Inferior parietal cortex (tissue), 1 donor: ENCODE results near the gene NUFIP2.
"Not testable (repeated sequence)": the region's sequence is repeated elsewhere in the genome, so short reads cannot be mapped to it uniquely, and the experiment has no call there.

Experiments
- DNase-seq: peaks from one replicate; pipeline ENCODE4 v3.0.0-alpha.2; 2016; ENCODE audit errors: extremely low spot score

The NUFIP2 gene

GRCh38 chr17:29238133-29238850 lies 55.7 kb downstream of the NUFIP2 start:
- DNase-seq, result no peak

GRCh38 chr17:29237476-29238132 lies 56.3 kb downstream of the NUFIP2 start:
- DNase-seq, result no peak

GRCh38 chr17:29235904-29236303 lies 58.0 kb downstream of the NUFIP2 start:
- no peak for DNase-seq

- not testable (repeated sequence) for DNase-seq
Observed at GRCh38 chr17:29234972-29235371, 59.0 kb downstream of the NUFIP2 start.

GRCh38 chr17:29233301-29233700 lies 60.6 kb downstream of the NUFIP2 start:
- DNase-seq, result no peak

- no peak for DNase-seq
Observed at GRCh38 chr17:29225396-29225795, 68.6 kb downstream of the NUFIP2 start.

GRCh38 chr17:29221338-29221737 lies 72.6 kb downstream of the NUFIP2 start:
- not testable (repeated sequence) for DNase-seq

- peak; percentile 95 for DNase-seq
Observed at GRCh38 chr17:29219378-29220047, 74.4 kb downstream of the NUFIP2 start.

GRCh38 chr17:29216856-29217255 lies 77.1 kb downstream of the NUFIP2 start:
- no peak for DNase-seq

GRCh38 chr17:29216181-29216580 lies 77.8 kb downstream of the NUFIP2 start:
- DNase-seq, result no peak

- DNase-seq, result no peak
Observed at GRCh38 chr17:29215717-29216116, 78.2 kb downstream of the NUFIP2 start.

- DNase-seq, result no peak
Observed at GRCh38 chr17:29215174-29215573, 78.8 kb downstream of the NUFIP2 start.

GRCh38 chr17:29214215-29215146 lies 79.5 kb downstream of the NUFIP2 start:
- no peak for DNase-seq

- peak; percentile 82 for DNase-seq
Observed at GRCh38 chr17:29212681-29213121, 81.2 kb downstream of the NUFIP2 start.

GRCh38 chr17:29212094-29212631 lies 81.8 kb downstream of the NUFIP2 start:
- no peak for DNase-seq

- DNase-seq, result no peak
Observed at GRCh38 chr17:29210879-29211278, 83.1 kb downstream of the NUFIP2 start.

- no peak for DNase-seq
Observed at GRCh38 chr17:29209073-29209472, 84.9 kb downstream of the NUFIP2 start.

GRCh38 chr17:29207975-29208374 lies 86.0 kb downstream of the NUFIP2 start:
- DNase-seq, result no peak
